Stimulated activated memory B cell treated with anti-CD40 and anti-IgM and Interleukin-4, amounts not matched to agents 10 μg/mL and 1 μg/mL and 100 μg/mL, for 72 hours (primary cell): Measurements from ENCODE around the gene LMO1.

Source experiments
- ATAC-seq: fragments of 150-1000 bp; cut with Tn5 transposase; 2 replicates; pipeline ENCODE4 v1.10.0; 2021
- H3K27ac Mint-ChIP-seq: one replicate; pipeline ENCODE4 v1.8.0; 2022; ENCODE audit warnings: mild to moderate bottlenecking, mixed read lengths
- H3K27me3 Mint-ChIP-seq: one replicate; pipeline ENCODE4 v1.8.0; 2022; ENCODE audit warnings: mixed read lengths
- H3K36me3 Mint-ChIP-seq: one replicate; pipeline ENCODE4 v1.8.0; 2022; ENCODE audit warnings: mixed read lengths
- H3K4me1 Mint-ChIP-seq: one replicate; pipeline ENCODE4 v1.8.0; 2022; ENCODE audit warnings: mixed read lengths
- H3K4me3 Mint-ChIP-seq: one replicate; pipeline ENCODE4 v1.8.0; 2022; ENCODE audit warnings: mild to moderate bottlenecking, moderate library complexity, mixed read lengths
- H3K9me3 Mint-ChIP-seq: one replicate; pipeline ENCODE4 v1.8.0; 2022; ENCODE audit warnings: mixed read lengths

The LMO1 gene

GRCh38 chr11:8221917-8222495 is 41.7 kb downstream of the LMO1 start:
- no peak for ATAC-seq
- no peak overlapping the region for H3K27ac Mint-ChIP-seq
- peaks cover 6% of the 10 kb centered on the region for H3K4me1 Mint-ChIP-seq
- H3K9me3 Mint-ChIP-seq = no peaks in the 10 kb centered on the region
- H3K36me3 Mint-ChIP-seq = no peaks in the 10 kb centered on the region
- no peak overlapping the region for H3K4me3 Mint-ChIP-seq
- no peaks in the 10 kb centered on the region for H3K27me3 Mint-ChIP-seq

- Mint-ChIP-seq H3K4me1 (peaks cover 6% of the 10 kb centered on the region), H3K4me3 (no peak overlapping the region), H3K36me3 (no peaks in the 10 kb centered on the region), H3K9me3 (no peaks in the 10 kb centered on the region), H3K27me3 (no peaks in the 10 kb centered on the region), H3K27ac (no peak overlapping the region)
- ATAC-seq = no peak
Measured at GRCh38 chr11:8221046-8221723, 42.5 kb downstream of the LMO1 start.

- Mint-ChIP-seq H3K4me3 (no peak overlapping the region), H3K4me1 (peaks cover 2% of the 10 kb centered on the region), H3K27me3 (no peaks in the 10 kb centered on the region), H3K27ac (no peak overlapping the region), H3K36me3 (no peaks in the 10 kb centered on the region), H3K9me3 (no peaks in the 10 kb centered on the region)
- ATAC-seq = no peak
Measured at GRCh38 chr11:8220261-8221045, 43.2 kb downstream of the LMO1 start.

GRCh38 chr11:8219257-8220021 is 44.2 kb downstream of the LMO1 start:
- no peaks in the 10 kb centered on the region for H3K9me3 Mint-ChIP-seq
- ATAC-seq = no peak
- no peak overlapping the region for H3K27ac Mint-ChIP-seq
- H3K36me3 Mint-ChIP-seq = no peaks in the 10 kb centered on the region
- no peaks in the 10 kb centered on the region for H3K4me1 Mint-ChIP-seq
- no peaks in the 10 kb centered on the region for H3K27me3 Mint-ChIP-seq
- H3K4me3 Mint-ChIP-seq = no peak overlapping the region

GRCh38 chr11:8218840-8219239 is 44.8 kb downstream of the LMO1 start:
- Mint-ChIP-seq H3K27me3 (no peaks in the 10 kb centered on the region), H3K27ac (no peak overlapping the region), H3K9me3 (no peaks in the 10 kb centered on the region), H3K36me3 (no peaks in the 10 kb centered on the region), H3K4me3 (no peak overlapping the region), H3K4me1 (no peaks in the 10 kb centered on the region)
- ATAC-seq = no peak

GRCh38 chr11:8218409-8218808 is 45.3 kb downstream of the LMO1 start:
- Mint-ChIP-seq H3K27me3 (no peaks in the 10 kb centered on the region), H3K9me3 (no peaks in the 10 kb centered on the region), H3K36me3 (no peaks in the 10 kb centered on the region), H3K4me1 (no peaks in the 10 kb centered on the region), H3K27ac (no peak overlapping the region), H3K4me3 (no peak overlapping the region)
- ATAC-seq = no peak

GRCh38 chr11:8217926-8218325 is 45.8 kb downstream of the LMO1 start:
- Mint-ChIP-seq H3K36me3 (no peaks in the 10 kb centered on the region), H3K27ac (no peak overlapping the region), H3K4me3 (no peak overlapping the region), H3K4me1 (no peaks in the 10 kb centered on the region), H3K27me3 (no peaks in the 10 kb centered on the region), H3K9me3 (no peaks in the 10 kb centered on the region)
- ATAC-seq = no peak

- H3K36me3 Mint-ChIP-seq = no peaks in the 10 kb centered on the region
- H3K4me1 Mint-ChIP-seq = no peaks in the 10 kb centered on the region
- H3K27ac Mint-ChIP-seq = no peak overlapping the region
- no peaks in the 10 kb centered on the region for H3K27me3 Mint-ChIP-seq
- H3K4me3 Mint-ChIP-seq = no peak overlapping the region
- H3K9me3 Mint-ChIP-seq = no peaks in the 10 kb centered on the region
- no peak for ATAC-seq
Measured at GRCh38 chr11:8217136-8217535, 46.5 kb downstream of the LMO1 start.

GRCh38 chr11:8213376-8213775 is 50.3 kb downstream of the LMO1 start:
- H3K4me3 Mint-ChIP-seq = no peak overlapping the region
- H3K36me3 Mint-ChIP-seq = no peaks in the 10 kb centered on the region
- no peaks in the 10 kb centered on the region for H3K9me3 Mint-ChIP-seq
- H3K27ac Mint-ChIP-seq = no peak overlapping the region
- no peaks in the 10 kb centered on the region for H3K27me3 Mint-ChIP-seq
- no peak for ATAC-seq
- H3K4me1 Mint-ChIP-seq = no peaks in the 10 kb centered on the region

- no peak overlapping the region for H3K27ac Mint-ChIP-seq
- H3K9me3 Mint-ChIP-seq = no peaks in the 10 kb centered on the region
- no peaks in the 10 kb centered on the region for H3K36me3 Mint-ChIP-seq
- peak; percentile 37 for ATAC-seq
- no peak overlapping the region for H3K4me3 Mint-ChIP-seq
- no peaks in the 10 kb centered on the region for H3K27me3 Mint-ChIP-seq
- H3K4me1 Mint-ChIP-seq = peaks cover 14% of the 10 kb centered on the region
Measured at GRCh38 chr11:8209208-8209807, 54.4 kb downstream of the LMO1 start.

- H3K27me3 Mint-ChIP-seq = no peaks in the 10 kb centered on the region
- peaks cover 31% of the 10 kb centered on the region for H3K4me1 Mint-ChIP-seq
- no peak for ATAC-seq
- peak overlapping the region; percentile 82 for H3K27ac Mint-ChIP-seq
- H3K4me3 Mint-ChIP-seq = peak overlapping the region; percentile 65
- no peaks in the 10 kb centered on the region for H3K9me3 Mint-ChIP-seq
- H3K36me3 Mint-ChIP-seq = no peaks in the 10 kb centered on the region
Measured at GRCh38 chr11:8207080-8208000, 56.3 kb downstream of the LMO1 start.

GRCh38 chr11:8206251-8207079 is 57.2 kb downstream of the LMO1 start:
- H3K27ac Mint-ChIP-seq = peak overlapping the region; percentile 82
- no peaks in the 10 kb centered on the region for H3K36me3 Mint-ChIP-seq
- ATAC-seq = no peak
- H3K4me1 Mint-ChIP-seq = peaks cover 40% of the 10 kb centered on the region
- H3K27me3 Mint-ChIP-seq = no peaks in the 10 kb centered on the region
- no peaks in the 10 kb centered on the region for H3K9me3 Mint-ChIP-seq
- peak overlapping the region; percentile 65 for H3K4me3 Mint-ChIP-seq

- no peaks in the 10 kb centered on the region for H3K27me3 Mint-ChIP-seq
- no peaks in the 10 kb centered on the region for H3K36me3 Mint-ChIP-seq
- H3K9me3 Mint-ChIP-seq = no peaks in the 10 kb centered on the region
- H3K4me1 Mint-ChIP-seq = peaks cover 41% of the 10 kb centered on the region
- no peak for ATAC-seq
- H3K27ac Mint-ChIP-seq = no peak overlapping the region
- no peak overlapping the region for H3K4me3 Mint-ChIP-seq
Measured at GRCh38 chr11:8205566-8205965, 58.1 kb downstream of the LMO1 start.
